Measurements from ENCODE around the gene PFKFB2.

PFKFB2 gene

GRCh38 chr1:207103892-207104373 lies 50.9 kb downstream of the PFKFB2 start, which contains the start of gene C4BPA:
TSS of gene C4BPA (plus strand) at chr1:207104233. CDS start at chr1:207113026, 8,793 bp downstream.
- no peak for DNase-seq (ENCODE audit: insufficient read length)
- no peak for FAIRE-seq
- no peak for TF ChIP-seq TAF1 (IDR thresholded peaks at IDR 0.05; ENCODE audit: borderline replicate concordance, low read depth, low read length)
- TF ChIP-seq POLR2A (IDR thresholded peaks at IDR 0.05; ENCODE audit: low read depth, low read length) = no peak
- no peak for TF ChIP-seq POLR2AphosphoS5 (IDR thresholded peaks at IDR 0.05; ENCODE audit: low read depth, low read length)

- no peak for DNase-seq (ENCODE audit: insufficient read length)
- FAIRE-seq = no peak
- TF ChIP-seq POLR2A (IDR thresholded peaks at IDR 0.05; ENCODE audit: low read depth, low read length) (no peak), TAF1 (IDR thresholded peaks at IDR 0.05; ENCODE audit: borderline replicate concordance, low read depth, low read length) (no peak)
These were observed 55.9 kb downstream of the PFKFB2 start for GRCh38 chr1:207109004-207109403.

GRCh38 chr1:207112616-207113296 lies 59.7 kb downstream of the PFKFB2 start:
- DNase-seq (ENCODE audit: insufficient read length) = no peak
- TF ChIP-seq TAF1 (IDR thresholded peaks at IDR 0.05; ENCODE audit: borderline replicate concordance, low read depth, low read length) (no peak), POLR2A (IDR thresholded peaks at IDR 0.05; ENCODE audit: low read depth, low read length) (no peak), POLR2AphosphoS5 (IDR thresholded peaks at IDR 0.05; ENCODE audit: low read depth, low read length) (no peak)
- FAIRE-seq = no peak

DNA sequence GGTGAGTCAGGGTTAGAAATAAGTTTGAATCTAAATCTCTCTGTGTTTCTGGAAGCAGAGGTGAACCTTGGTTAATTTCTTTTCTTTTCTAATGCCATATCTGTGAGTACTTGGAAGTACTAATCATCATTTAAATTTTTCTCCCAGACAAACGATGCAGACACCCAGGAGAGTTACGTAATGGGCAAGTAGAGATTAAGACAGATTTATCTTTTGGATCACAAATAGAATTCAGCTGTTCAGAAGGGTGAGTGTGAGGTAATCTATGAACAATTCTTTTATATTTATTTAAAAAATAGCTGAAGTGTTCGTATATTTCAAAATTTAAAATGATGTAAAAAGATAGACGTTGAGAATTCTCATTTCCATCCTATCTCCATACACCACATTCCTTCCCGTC lies 62.2 kb downstream of the PFKFB2 start:
- FAIRE-seq (no peak), DNase-seq (ENCODE audit: insufficient read length) (no peak)
- TF ChIP-seq POLR2AphosphoS5 (IDR thresholded peaks at IDR 0.05; ENCODE audit: low read depth, low read length) = no peak
- TF ChIP-seq POLR2A (IDR thresholded peaks at IDR 0.05; ENCODE audit: low read depth, low read length) = no peak
- no peak for TF ChIP-seq TAF1 (IDR thresholded peaks at IDR 0.05; ENCODE audit: borderline replicate concordance, low read depth, low read length)

GRCh38 chr1:207124389-207124788 lies 71.3 kb downstream of the PFKFB2 start:
- no peak for TF ChIP-seq POLR2AphosphoS5 (IDR thresholded peaks at IDR 0.05; ENCODE audit: low read depth, low read length)
- TF ChIP-seq TAF1 (IDR thresholded peaks at IDR 0.05; ENCODE audit: borderline replicate concordance, low read depth, low read length) = no peak
- no peak for TF ChIP-seq POLR2A (IDR thresholded peaks at IDR 0.05; ENCODE audit: low read depth, low read length)
- FAIRE-seq (no peak), DNase-seq (ENCODE audit: insufficient read length) (no peak)

DNA sequence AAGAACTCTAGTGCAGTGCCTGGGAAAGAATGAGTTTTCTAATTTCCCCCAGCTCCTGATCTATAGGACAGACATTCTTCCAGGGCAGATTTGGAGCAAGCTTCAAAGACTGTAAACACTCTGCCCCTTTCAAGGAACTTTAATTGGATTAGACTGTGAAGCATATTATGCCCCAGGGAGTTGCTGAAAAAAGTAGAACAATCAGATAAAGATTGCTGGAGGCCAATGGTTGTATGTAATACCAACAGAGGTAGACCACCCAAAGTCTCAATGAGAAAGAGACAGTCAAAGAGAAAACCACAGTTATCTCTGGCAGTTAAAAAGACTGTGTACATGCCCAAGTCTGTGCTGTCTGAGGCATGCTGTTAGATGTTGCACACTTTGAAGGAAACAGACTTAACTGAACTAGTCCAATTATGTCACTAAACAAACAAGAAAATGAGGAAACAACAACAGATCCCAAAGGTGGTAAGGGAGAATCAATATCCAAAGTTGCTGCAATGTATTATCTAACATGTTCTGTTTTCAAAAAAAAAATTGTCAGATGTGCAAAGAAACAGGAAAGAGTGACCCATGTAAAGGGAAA lies 75.4 kb downstream of the PFKFB2 start:
- FAIRE-seq (no peak), DNase-seq (ENCODE audit: insufficient read length) (no peak)
- TF ChIP-seq TAF1 (IDR thresholded peaks at IDR 0.05; ENCODE audit: borderline replicate concordance, low read depth, low read length) = no peak
- TF ChIP-seq POLR2AphosphoS5 (IDR thresholded peaks at IDR 0.05; ENCODE audit: low read depth, low read length) = no peak

- no peak for TF ChIP-seq POLR2AphosphoS5 (IDR thresholded peaks at IDR 0.05; ENCODE audit: low read depth, low read length)
- no peak for TF ChIP-seq TAF1 (IDR thresholded peaks at IDR 0.05; ENCODE audit: borderline replicate concordance, low read depth, low read length)
- TF ChIP-seq POLR2A (IDR thresholded peaks at IDR 0.05; ENCODE audit: low read depth, low read length) = no peak
- FAIRE-seq (no peak), DNase-seq (ENCODE audit: insufficient read length) (no peak)
These were observed 76.0 kb downstream of the PFKFB2 start for GRCh38 chr1:207129053-207129452.
